Measurements from ENCODE around the gene TXNL4A.
A peak's percentile ranks its signal among the peaks of the same experiment; 100 is the strongest.
"Not testable (repeated sequence)": the region's sequence is repeated elsewhere in the genome, so short reads cannot be mapped to it uniquely, and the experiment has no call there.

Gene TXNL4A

GRCh38 chr18:79960921-79961526 lies 27.3 kb downstream of the TXNL4A start:
- Mint-ChIP-seq H3K4me3 (peak overlapping the region in 1 of 3 experiments; percentile 21), H3K27ac (peak overlapping the region in 1 of 3 experiments; percentile 40), H3K27me3 (ENCODE audit: low read depth) (peaks cover 10% of the 10 kb centered on the region), H3K36me3 (ENCODE audit: low read depth) (peaks cover 4% of the 10 kb centered on the region), H3K4me1 (peaks cover 37% of the 10 kb centered on the region), H3K9me3 (no peaks in the 10 kb centered on the region)
- no peak for TF ChIP-seq CTCF (IDR thresholded peaks at IDR 0.05; ENCODE audit: unreplicated experiment in 3 of 3)

GRCh38 chr18:79960161-79960801 lies 28.1 kb downstream of the TXNL4A start:
- H3K9me3 Mint-ChIP-seq; H3K36me3 Mint-ChIP-seq (ENCODE audit: low read depth); H3K27me3 Mint-ChIP-seq (ENCODE audit: low read depth): not testable (repeated sequence)
- Mint-ChIP-seq H3K4me1 (peaks cover 31% of the 10 kb centered on the region), H3K4me3 (peak overlapping the region; percentile 34 to 43 (median 34)), H3K27ac (peak overlapping the region; percentile 14 to 72 (median 40))

GRCh38 chr18:79958981-79959380 lies 29.4 kb downstream of the TXNL4A start:
- H3K4me3 Mint-ChIP-seq = no peak overlapping the region
- H3K27ac Mint-ChIP-seq = no peak overlapping the region
- H3K36me3 Mint-ChIP-seq (ENCODE audit: low read depth) = no peaks in the 10 kb centered on the region
- peaks cover 38% of the 10 kb centered on the region for H3K4me1 Mint-ChIP-seq
- TF ChIP-seq CTCF (IDR thresholded peaks at IDR 0.05; ENCODE audit: unreplicated experiment in 3 of 3) = no peak
- no peaks in the 10 kb centered on the region for H3K9me3 Mint-ChIP-seq
- H3K27me3 Mint-ChIP-seq (ENCODE audit: low read depth) = peaks cover 6% of the 10 kb centered on the region

GRCh38 chr18:79956276-79956675 lies 32.1 kb downstream of the TXNL4A start:
- Mint-ChIP-seq H3K4me1 (peaks cover 26% of the 10 kb centered on the region), H3K9me3 (no peaks in the 10 kb centered on the region), H3K4me3 (no peak overlapping the region), H3K36me3 (ENCODE audit: low read depth) (no peaks in the 10 kb centered on the region), H3K27ac (no peak overlapping the region), H3K27me3 (ENCODE audit: low read depth) (peaks cover 16% of the 10 kb centered on the region)
- TF ChIP-seq CTCF (IDR thresholded peaks at IDR 0.05; ENCODE audit: unreplicated experiment in 3 of 3) = no peak

GRCh38 chr18:79955302-79956075 lies 32.9 kb downstream of the TXNL4A start:
- peaks cover 22% of the 10 kb centered on the region for H3K4me1 Mint-ChIP-seq
- H3K36me3 Mint-ChIP-seq (ENCODE audit: low read depth) = no peaks in the 10 kb centered on the region
- TF ChIP-seq CTCF (IDR thresholded peaks at IDR 0.05; ENCODE audit: unreplicated experiment in 3 of 3) = no peak
- no peak overlapping the region for H3K27ac Mint-ChIP-seq
- peaks cover 12% of the 10 kb centered on the region for H3K27me3 Mint-ChIP-seq (ENCODE audit: low read depth)
- no peaks in the 10 kb centered on the region for H3K9me3 Mint-ChIP-seq
- peak overlapping the region in 1 of 3 experiments; percentile 66 for H3K4me3 Mint-ChIP-seq

- H3K4me1 Mint-ChIP-seq = peaks cover 22% of the 10 kb centered on the region
- no peak overlapping the region for H3K4me3 Mint-ChIP-seq
- H3K9me3 Mint-ChIP-seq = no peaks in the 10 kb centered on the region
- H3K27me3 Mint-ChIP-seq (ENCODE audit: low read depth) = peaks cover 11% of the 10 kb centered on the region
- peaks cover under 1% of the 10 kb centered on the region for H3K36me3 Mint-ChIP-seq (ENCODE audit: low read depth)
- no peak for TF ChIP-seq CTCF (IDR thresholded peaks at IDR 0.05; ENCODE audit: unreplicated experiment in 3 of 3)
- H3K27ac Mint-ChIP-seq = no peak overlapping the region
Observed at GRCh38 chr18:79954791-79955190, 33.6 kb downstream of the TXNL4A start.
